Kasumi-1 (cell line): ENCODE results near the gene ARL13A.
"Not testable (repeated sequence)": the region's sequence is repeated elsewhere in the genome, so short reads cannot be mapped to it uniquely, and the experiment has no call there.

ENCODE experiments used
- DNase-seq, 2 experiments: peaks; one replicate each; lab custom pipeline; 2025; lab: John Stamatoyannopoulos, UW

ARL13A gene

DNA sequence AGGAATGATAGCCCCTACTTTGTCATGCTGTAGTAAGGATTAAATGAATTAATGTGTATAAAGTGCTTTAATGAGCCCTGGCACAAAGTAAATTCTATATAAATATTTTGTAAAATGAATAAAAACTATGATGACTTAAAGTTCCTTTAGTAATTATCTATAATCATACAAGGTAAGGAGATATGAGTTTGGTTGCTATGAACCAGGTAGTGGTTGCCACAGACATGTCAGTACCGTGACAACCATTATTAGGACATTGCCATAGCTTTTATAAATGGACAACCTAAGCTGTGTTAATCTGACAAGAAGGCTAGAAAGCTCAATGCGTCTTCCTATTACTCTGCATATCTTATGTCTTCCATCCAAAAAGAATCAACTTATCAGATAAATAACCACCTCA is at the start of gene ARL13A:
ARL13A (plus strand) TSS at position 301 of the 400 bp plus-strand sequence. CDS start 3,982 bp downstream, outside the sequence.
- DNase-seq = no peak

DNA sequence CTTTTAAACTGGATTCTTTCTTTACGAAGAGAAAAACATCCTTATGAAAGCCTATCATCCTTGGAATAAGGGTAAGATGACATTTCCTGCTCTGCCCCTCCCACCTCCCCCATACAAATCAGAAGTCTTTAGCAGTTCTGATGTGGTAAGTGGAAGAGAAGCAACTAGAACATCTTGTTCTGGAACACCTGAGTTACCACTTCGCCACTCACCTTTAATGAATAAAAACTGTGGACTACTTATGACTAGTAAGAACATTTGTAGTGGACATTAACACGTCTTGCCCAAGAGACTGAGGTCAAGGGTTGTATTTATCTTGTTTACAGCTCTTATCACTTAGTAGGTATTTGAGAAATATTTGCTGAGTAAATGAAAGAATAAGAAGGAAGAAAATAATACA is 45.1 kb upstream of the ARL13A start:
- no peak for DNase-seq

DNA sequence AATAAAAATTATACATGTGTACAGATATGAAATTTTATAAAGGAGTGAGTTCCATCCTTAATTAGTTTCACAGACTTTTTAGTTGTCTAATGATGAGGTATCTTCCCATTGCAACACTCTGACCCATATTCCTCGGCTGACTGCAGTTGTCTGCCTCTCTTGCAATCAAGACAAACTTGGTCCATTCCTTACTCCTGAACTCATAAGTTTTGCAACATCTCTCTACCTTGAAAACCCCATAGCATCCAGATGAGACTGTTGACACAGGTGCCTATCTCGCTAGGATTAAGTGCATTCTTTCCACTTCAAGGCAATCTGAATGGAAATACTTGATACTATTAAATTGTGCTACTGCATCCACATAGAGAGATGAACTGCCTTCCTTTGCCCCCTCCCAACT is 43.1 kb upstream of the ARL13A start:
- no peak for DNase-seq

DNA sequence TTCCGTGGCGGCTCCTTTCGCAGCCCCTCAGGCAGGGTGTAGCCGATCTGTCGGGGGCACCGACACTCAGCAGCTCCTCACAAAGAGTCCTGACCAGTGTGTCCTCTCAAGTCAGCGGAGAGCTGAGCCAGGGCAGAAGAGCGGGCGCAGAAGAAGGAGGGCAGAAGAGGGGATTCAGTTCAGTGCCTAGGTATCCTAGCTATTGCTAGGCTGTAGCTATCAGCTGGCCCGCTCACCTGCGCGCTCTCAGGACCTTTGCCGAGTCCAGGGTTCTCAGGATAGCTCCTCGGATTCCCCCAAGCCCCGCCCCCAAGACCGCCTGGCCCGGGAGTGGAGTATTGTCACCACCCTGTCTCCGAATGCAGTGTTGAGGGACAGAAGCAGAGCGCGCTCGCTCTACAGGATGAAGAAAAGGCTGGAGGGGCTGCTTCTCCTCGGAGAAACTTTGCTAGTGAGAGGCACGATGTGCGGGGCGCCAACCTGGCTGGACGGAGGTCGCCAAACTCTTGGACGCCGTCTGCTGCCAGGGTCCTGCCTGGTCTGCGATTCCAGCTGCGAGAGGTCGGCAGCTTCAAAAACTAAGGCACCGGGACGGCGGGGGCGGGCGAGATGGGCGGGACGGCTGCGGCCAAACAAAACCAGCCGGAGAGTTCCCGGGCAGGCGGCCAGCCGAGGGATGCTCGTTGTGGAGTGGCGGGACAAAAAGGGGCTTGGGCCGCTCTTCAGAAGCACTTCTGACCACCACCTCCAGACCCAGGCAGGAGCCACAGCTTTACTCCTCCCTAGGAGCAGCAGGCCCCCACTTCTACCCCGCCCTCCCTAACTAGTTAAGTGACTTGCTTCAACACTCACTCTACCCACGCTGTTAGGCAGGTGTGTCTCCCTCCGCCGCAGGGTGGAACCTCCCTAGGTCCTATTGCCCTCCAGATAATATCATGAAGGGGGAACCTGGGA is 40.6 kb upstream of the ARL13A start, which contains the start of gene XKRX:
XKRX (minus strand) TSS at position 258 of the 954 bp plus-strand sequence. CDS start 613 bp downstream, outside the sequence.
- no peak for DNase-seq

DNA sequence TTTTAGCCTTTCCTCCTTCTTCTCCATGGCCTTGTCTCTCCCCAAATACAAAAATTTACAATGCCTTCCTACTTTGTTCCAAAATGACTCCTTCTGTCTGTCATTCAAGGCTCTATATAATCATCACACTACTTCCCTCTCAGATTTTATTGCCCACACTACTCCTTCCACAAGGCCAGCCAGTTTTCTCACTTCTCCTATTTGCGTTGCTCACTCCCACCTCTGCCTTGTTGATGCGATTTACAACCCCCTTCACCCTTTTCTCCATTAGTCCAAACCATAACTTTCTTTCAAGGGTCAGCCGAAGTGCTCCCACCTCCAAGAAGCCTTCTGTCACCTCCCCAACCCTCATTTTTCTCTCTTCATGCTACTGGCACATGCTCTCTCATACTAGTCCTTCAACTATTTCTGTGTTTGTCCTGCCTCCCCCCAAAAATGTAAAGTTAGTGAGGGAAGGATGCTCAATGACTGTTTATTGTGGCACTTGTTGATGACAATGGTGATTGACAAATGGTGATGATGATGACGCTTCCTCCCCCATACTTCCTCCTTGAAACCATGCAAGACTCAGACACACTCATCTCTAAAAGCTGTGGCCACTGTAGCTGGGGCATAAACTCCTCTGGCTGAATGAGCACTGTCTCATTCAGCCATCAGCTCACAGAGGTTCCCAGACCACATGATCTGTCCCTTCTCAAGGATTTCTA is 38.1 kb upstream of the ARL13A start:
- DNase-seq = no peak

DNA sequence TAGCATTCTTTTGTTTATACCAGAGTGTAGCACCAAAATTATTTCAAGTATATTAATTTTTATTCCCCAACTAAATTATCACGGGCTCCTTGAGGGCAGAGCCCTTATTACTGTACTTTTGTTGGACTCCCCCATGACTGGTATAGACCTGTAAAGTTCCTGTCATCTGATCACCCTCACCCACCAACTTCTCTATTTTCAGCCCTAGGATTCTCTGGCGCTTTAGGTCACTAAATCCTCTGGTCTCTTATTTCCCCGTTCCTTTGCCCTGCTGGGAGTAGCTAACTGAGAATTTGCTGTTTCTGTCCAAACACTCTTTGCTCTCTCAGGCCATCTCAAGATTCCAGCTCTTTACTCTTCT is 37.6 kb upstream of the ARL13A start:
- peak; percentile 6 to 15 for DNase-seq

DNA sequence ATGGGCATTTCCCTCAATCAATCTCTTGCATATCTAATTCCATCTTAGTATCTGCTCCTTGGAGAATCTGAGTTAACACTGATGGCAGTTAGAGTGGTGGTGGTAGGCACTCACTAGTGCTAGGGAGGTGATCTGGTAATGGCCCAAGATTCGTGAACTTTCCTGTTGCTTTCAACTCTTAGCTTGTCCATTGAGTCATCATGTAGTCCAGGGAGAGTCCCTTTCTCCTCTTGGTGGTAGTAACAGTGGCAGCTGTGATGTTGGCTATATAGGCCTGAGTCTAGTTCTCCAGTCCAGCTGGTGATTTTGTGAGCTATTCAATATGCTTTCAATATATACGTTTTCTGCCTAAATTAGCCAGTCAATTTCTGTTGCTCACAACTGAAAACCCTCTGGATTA is 33.7 kb upstream of the ARL13A start:
- DNase-seq = no peak

DNA sequence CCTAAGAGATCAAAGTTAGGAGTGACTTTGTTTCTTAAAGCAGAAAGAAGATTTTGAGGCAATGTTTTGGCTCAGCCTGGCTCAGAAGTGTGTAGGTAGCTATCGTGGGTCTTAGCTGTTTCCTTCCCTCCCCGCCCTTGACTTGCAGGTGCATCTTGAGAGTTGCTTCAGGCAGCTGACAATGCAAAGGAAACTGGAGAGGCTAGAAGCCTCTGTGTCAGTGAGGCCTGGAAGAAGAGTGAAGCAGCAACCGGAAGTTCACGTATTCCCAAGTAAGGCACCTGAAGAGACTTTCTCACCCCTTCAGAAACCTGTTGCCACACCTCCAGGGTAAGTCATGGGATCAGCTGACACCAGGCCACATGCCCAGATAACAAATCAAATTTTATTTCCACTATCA is 30.2 kb upstream of the ARL13A start:
- no peak for DNase-seq

DNA sequence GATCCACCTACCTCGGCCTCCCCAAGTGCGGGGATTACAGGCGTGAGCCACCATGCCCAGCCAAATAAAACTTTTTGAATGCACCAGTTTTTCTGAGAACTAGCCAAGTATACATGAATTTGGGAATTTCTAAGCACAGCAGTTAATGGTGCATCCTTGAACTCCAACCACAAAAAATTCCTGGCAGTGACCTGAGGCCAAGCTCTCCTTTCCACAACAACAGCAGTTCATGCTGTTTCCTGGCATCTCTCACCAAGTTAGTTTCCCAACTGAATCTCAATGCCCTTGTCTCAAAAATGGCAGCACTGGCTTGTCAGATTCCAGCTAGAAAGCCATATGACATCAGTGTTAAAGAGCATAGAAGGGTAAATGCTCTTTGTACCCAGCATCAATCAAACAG is 24.9 kb upstream of the ARL13A start:
- DNase-seq = no peak

DNA sequence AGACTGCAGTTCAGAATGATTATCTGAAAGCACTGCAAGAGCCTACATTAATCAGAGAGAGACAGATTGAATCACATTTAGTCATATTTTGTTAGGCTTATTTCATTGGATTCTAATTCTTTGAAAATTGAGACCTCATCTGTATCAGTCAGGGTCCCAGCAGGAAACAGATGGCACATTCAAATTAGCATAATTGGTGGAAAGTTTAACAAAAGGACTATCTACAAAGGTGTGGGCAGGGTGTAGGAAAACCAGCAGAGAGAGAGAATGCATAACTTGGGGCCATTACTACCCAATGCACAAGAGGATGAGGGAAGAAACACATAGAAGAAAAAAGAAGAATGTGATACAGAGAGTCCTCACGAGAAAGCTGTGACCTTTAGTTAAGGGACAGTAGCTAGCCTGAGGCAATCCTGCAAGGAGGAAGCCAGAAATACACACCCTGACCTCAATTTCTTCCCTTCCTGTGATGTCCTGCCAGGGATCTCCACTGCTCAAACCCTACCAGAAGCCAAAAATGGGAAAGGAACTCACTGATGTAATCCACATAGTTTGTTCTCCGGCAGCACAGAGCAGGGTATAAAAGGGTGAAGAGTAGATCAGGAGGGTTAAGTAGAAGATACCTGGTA is 23.1 kb upstream of the ARL13A start:
- no peak for DNase-seq

DNA sequence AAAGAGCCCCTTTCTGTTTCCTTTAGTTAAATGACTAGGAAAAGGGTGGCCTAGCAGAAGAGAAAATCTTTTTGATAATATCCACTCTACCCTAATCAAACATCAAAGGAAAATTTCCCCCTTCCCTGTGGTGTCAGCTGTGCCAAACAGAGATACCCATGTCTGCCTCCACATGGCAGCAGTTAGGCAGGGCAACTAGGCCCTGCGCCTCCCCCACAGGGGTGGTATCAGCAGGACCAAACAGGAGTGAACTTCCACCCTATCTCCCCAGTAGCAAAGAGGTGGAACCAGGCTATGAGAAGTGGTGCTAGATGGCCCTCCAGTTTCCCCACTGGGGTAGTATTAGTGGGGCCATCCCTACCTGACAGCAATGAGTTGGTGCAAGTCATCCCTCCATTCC is 21.0 kb upstream of the ARL13A start:
- DNase-seq = no peak

DNA sequence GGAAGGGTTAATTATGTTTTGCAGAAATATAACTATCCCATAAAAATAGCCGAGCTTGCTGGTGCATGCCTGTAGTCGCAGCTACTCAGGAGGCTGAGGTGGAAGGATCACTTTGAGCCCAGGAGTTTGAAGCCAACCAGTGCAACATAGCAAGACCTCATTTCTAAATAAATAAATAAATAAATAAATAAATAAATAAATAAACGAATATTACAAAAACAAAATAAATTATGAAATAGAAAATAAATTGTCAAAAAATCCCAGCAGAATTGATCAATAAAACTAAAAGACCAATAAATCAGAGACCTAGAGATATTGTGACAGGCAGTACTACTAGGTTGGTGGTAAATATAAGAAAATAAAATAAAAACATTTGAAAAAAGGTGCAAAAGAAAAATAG is 6.7 kb upstream of the ARL13A start:
- no peak for DNase-seq

DNA sequence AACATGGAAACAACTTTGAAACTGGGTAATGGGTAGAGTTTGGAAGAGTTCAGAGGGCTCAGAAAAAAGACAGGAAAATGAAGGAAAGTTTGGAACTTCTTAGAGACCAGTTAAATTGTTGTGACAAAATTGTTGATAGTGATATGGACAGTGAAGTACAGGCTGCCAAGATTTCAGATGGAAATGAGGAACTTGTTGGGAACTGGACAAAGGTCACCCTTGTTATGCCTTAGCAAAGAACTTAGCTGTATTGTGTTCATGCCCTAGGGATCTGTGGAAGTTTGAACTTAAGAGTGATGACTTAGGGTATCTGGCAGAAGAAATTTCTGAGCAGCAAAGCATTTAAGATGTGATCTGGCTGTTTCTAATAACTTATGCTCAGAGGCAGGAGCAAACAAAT is 5.1 kb upstream of the ARL13A start:
- DNase-seq = no peak

DNA sequence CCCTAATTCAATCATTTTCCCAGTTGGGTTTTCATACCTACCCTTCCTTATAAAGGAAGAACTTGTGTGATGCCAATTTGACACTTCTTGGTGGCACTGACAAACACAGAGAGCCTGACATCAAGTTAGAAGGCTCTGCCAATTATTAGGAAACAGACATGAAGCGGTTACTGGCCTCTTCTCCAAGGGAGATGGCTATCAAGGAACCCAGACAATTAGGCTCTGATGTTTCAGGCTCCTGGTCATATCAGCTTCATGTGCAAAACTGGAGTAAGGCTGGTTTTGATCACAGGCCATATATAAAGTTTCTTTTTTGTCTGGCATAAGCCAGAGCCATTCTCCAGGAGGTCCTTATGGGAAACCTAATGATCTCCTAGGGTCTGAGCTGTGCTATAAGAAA is 428 bp downstream of the ARL13A start:
- DNase-seq = no peak

DNA sequence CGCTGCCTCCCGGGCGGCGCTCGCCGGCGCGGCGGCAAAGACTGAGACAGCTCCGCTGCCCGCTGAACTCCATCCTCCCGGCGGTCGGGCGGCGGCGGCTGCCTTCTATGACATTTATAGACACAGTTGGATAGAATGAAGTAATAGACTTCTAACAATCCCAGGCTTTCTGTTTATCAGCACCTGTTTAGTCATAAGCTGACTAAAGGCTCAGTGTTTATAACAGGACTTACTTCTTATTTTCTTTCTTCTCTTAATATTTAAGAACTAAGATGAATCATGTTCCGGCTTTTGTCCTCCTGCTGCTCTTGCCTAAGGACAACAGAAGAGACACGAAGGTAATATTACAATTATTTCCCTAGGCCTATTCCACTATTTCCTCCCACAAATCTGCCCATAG is 3.9 kb downstream of the ARL13A start:
- DNase-seq = no peak

DNA sequence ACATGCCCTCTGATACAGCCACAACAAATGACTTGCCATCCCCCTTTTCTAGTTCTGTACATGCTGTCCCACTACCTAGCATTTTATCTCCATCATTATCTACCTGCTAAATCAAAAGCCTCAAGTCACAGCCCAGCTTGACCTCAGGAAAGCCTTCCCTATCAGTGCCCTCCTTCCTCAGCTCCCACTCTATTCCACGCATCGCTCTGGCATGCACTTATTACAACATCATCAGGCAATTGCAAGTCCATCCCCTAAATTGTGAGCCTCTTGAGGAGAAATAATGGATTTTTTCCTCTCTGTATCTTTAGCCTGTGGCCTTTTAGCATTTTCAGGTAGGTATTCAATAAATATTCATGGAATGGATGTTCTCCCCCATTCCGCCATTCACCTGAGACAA is 5.7 kb downstream of the ARL13A start:
- DNase-seq = no peak

DNA sequence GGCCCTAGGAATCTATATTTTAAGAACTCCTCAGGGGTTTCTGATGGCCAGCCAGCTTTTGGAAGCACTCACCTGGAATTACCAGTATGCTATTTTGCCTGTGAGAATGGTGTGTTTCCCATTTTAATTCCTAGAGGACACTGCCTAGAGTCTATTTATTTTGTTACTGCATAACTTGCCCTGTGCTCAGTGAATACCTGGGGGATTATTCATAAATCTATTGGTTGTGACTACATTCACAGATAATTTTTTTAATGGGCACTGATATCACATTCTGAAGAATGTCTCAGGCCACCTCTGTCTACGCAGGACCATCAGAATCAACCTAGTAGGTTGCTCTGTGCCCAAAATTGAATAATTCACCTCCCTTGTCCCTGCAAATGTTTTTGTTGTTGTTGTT is 6.7 kb downstream of the ARL13A start:
- no peak for DNase-seq

DNA sequence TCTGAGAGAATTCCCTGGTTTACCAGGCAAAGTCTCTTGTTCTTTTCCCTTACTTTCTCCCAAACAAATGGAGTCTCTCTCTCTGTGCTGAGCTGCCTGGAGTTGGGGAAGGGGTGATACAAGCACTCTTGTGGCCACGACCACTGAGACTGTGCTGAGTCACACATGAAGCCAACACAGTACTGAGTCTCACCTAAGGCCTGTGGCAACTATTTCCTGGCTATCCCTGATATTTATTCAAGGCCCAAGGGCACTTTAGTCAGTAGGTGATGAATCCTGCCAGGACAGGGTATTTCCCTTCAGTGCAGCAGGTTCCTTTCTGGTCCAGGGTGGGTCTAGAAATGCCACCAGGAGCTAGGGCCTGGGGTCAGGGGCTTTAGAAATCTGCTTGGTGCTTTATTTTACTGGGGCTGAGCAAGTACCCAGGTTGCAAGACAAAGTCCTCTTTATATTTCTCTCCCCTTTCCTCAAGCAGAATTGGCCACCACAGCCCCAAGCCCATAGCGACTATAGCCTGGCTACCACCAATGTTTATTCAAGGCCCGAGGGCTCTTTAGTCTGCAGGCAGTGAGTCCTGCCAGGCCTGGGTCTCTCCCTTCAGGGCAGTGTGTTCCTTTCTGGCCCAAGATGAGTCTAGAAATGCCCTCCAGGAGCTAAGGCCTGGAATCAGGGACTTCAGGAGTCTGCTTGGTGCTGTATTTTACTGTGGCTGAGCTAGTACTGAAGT is 10.5 kb downstream of the ARL13A start:
- no peak for DNase-seq

DNA sequence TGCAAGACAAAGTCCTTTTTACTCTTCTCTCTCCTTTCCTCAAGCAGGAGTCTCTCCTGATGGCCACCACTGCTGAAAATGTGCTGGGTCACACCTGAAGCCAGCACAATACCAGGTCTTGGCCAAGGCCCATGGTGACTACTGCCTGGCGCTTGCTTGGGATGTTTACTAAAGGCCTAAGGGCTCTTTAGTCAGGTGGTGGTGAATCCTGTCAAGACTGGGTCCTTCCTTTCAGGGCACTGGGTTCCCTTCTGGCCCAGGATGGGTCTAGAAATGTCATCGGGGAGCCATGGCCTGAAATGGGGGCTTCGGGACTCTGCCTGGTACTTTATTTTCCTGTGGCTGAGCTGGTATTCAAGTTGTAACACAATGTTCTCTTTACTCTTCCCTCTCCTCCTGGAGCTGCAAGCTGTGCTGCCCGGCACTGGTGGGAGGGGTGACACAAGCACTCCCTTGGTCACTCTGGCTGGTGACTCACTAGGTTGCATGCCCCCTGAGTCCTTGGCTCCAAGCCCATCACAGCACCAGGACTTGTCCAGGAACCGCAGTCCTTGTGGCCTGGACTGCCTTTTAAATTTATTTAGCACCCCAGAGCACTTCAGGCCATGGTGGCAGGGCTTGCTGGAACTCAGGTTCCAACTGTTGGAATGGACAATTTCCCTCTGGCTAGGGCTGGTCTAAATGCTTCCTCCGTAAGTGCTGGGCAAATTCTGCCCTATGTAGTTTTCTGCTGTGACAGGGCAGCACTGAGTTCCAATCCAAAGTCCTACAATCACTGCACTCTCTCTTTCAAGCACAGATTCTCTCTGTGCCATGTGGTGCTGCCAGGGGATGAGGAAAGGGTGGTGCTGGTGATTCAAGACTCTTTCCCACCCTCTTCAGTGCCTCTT is 11.3 kb downstream of the ARL13A start:
- no peak for DNase-seq

DNA sequence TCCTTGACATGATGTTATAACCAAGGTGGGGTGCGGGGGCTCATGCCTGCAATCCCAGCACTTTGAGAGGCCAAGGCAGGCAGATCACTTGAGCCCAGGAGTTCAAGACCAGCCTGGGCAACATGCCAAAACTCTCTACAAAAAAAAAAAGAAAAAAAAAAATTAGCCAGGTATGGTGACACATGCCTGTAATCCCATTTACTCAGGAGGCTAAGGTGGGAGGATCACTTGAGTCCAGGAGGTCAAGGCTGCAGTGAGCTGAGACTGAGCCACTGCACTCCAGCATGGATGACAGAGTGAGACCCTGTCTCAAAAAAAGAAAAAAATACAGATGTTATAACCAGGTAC is 12.0 kb downstream of the ARL13A start:
- DNase-seq = not testable (repeated sequence)

DNA sequence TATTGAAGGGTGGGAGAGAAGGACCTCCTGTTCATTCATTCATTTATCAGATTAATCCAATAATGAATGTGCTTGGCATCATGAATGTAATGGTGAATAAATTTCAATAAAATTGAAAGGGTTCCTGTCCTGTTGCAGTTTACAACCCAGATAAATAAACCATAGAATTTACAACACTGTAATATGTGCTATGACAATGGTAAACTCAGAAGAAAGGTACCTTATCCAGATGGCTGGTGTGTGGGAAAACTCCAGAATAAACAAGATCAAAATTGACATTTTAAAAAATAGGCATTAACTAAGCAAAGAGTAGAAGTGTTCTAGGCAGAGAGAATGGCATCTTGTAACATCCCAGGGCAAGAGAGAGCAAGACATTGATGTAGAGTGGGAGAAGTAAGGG is 15.3 kb downstream of the ARL13A start:
- no peak for DNase-seq
